A673 (cell line): ENCODE results near the gene DNAJC2.

Experiments
- EZH2 ChIP-seq: fragments of 200-600 bp; sonication (generic); IDR thresholded peaks from 2 replicates; pipeline ENCODE4 v1.6.1; 2017; ENCODE audit warnings: borderline replicate concordance, low read depth, mild to moderate bottlenecking, mixed read lengths, antibody characterized with exemption, low read length; ENCODE audit not compliant: poor library complexity, severe bottlenecking
- TF ChIP-seq, protein P1 (sequence below): fragments of 300-800, 200-600 bp; sonication (generic); conservative IDR thresholded peaks from 2 replicates; pipeline ENCODE4 v1.5.1; 2017; ENCODE audit warnings: low read depth, mild to moderate bottlenecking, antibody characterized with exemption, low read length, moderate library complexity, mixed read lengths

GRCh38 chr7:103388469-103389140 lies 44.0 kb upstream of the DNAJC2 start:
- TF ChIP-seq, protein P1, sequence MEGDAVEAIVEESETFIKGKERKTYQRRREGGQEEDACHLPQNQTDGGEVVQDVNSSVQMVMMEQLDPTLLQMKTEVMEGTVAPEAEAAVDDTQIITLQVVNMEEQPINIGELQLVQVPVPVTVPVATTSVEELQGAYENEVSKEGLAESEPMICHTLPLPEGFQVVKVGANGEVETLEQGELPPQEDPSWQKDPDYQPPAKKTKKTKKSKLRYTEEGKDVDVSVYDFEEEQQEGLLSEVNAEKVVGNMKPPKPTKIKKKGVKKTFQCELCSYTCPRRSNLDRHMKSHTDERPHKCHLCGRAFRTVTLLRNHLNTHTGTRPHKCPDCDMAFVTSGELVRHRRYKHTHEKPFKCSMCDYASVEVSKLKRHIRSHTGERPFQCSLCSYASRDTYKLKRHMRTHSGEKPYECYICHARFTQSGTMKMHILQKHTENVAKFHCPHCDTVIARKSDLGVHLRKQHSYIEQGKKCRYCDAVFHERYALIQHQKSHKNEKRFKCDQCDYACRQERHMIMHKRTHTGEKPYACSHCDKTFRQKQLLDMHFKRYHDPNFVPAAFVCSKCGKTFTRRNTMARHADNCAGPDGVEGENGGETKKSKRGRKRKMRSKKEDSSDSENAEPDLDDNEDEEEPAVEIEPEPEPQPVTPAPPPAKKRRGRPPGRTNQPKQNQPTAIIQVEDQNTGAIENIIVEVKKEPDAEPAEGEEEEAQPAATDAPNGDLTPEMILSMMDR = no peak
- TF ChIP-seq EZH2 = no peak
